ENCODE results near the gene TCAIM. TPM values are rescaled to one million over a fixed set of nuclear protein-coding genes. Genes with fewer than 3 reads are reported as not detected.
"Not testable (repeated sequence)": the region's sequence is repeated elsewhere in the genome, so short reads cannot be mapped to it uniquely, and the experiment has no call there.

TCAIM gene
- total RNA-seq, 2 donors from 2014 or later: 36.2 to 39.7 TPM

DNA sequence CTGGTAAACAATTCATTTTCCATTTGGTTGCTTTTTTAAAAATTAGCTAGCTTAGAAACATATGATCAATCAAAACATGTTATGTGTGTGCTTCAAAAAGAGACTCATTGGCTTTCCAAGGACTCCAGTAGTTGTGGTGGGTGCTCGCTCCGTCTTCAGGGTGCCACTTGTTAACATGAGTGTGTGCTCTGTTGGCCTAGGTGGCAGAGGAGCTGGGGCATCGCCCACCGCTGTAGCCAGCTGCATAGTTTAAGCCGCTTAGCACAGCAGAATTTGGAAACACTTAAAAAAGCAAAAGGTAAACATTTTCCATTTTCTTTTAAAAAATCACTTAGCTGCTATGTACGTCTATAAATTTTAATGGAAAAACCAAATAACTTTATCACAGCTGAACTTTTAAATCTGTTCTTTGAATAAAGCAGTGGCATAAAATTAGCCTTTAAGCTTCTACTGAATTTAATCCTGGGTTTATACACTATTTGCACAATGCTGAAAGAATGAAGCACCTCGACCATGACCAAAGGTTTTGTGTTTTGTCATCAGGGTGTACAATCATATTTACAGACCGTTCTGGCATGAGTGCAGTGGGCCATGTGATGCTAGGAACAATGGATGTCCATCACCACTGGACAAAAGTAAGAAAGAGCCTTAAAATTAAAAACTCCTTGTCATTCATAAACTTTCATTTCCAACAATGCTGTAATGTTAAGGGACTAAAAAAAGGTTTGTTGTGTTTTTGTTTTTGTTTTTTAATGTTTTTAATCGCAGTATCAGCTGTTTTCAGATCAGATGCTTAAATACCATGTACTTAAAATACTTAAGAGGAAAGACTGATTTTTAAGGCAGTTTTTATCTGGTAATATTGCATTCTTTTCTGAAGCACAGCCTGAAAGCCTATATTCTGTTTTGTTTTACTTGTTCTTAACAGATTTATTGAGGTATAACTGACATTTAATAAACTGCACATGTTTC, 57.9 kb downstream of the TCAIM start:
- Histone ChIP-seq H3K27ac (no peak overlapping the region), H3K27me3 (replicated peaks; ENCODE audit: insufficient read depth) (no peaks in the 10 kb centered on the region), H3K9me3 (no peaks in the 10 kb centered on the region), H3K4me1 (replicated peaks) (no peaks in the 10 kb centered on the region), H3K4me3 (no peak overlapping the region), H3K36me3 (no peaks in the 10 kb centered on the region)
- no peak for DNase-seq (ENCODE audit: low spot score)
- 54% methylated on average over 9 of the region's 9 CpGs for WGBS
- intact Hi-C loops (cut with DNase I): no loop called here
- TF ChIP-seq POLR2AphosphoS5 (IDR thresholded peaks at IDR 0.05) (peak; percentile 22), POLR2A (IDR thresholded peaks at IDR 0.05) (no peak)
- TF ChIP-seq, protein P1, sequence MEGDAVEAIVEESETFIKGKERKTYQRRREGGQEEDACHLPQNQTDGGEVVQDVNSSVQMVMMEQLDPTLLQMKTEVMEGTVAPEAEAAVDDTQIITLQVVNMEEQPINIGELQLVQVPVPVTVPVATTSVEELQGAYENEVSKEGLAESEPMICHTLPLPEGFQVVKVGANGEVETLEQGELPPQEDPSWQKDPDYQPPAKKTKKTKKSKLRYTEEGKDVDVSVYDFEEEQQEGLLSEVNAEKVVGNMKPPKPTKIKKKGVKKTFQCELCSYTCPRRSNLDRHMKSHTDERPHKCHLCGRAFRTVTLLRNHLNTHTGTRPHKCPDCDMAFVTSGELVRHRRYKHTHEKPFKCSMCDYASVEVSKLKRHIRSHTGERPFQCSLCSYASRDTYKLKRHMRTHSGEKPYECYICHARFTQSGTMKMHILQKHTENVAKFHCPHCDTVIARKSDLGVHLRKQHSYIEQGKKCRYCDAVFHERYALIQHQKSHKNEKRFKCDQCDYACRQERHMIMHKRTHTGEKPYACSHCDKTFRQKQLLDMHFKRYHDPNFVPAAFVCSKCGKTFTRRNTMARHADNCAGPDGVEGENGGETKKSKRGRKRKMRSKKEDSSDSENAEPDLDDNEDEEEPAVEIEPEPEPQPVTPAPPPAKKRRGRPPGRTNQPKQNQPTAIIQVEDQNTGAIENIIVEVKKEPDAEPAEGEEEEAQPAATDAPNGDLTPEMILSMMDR (IDR thresholded peaks at IDR 0.05): no peak

DNA sequence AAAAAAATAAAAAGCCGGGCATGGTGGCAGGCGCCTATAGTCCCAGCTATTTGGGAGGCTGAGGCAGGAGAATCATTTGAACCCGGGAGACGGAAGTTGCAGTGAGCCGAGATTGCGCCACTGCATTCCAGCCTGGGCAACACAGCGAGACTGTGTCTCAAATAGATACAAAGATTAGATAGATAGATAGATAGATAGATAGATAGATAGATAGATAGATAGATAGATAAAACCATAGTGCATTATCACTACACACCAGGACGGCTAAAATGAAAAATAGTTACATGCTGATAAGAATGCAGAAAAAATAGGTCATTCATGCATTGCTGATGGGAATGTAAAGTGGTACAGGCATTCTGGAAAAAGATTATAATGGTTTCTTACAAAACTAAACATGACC, 59.7 kb downstream of the TCAIM start:
- DNase-seq (ENCODE audit: low spot score); H3K27ac ChIP-seq; H3K4me3 ChIP-seq; H3K36me3 ChIP-seq; H3K9me3 ChIP-seq; intact Hi-C loops (cut with DNase I); H3K4me1 ChIP-seq (replicated peaks); H3K27me3 ChIP-seq (replicated peaks; ENCODE audit: insufficient read depth): not testable (repeated sequence)
- WGBS: 96% methylated on average over 8 of the region's 8 CpGs

DNA sequence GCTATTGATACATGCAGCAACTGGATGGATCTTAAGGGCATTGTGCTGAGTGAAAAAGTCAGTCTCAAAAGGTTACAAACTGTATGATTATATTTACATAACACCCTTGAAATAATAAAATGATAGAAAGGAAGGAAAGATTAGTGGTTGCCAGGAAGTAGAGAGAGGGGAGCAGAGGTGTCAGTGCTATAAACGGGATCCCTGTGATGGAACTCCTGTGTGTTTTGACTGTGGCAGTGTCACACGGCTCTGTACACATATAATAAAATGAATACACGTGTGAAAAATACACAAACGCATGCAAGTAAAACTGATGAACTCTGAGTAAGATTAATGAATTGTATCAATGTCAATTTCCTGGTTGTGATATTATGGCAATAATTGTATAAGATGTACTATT, 60.3 kb downstream of the TCAIM start:
- Histone ChIP-seq H3K4me1 (replicated peaks) (no peaks in the 10 kb centered on the region), H3K36me3 (no peaks in the 10 kb centered on the region), H3K27ac (no peak overlapping the region), H3K4me3 (no peak overlapping the region), H3K27me3 (replicated peaks; ENCODE audit: insufficient read depth) (no peaks in the 10 kb centered on the region), H3K9me3 (no peaks in the 10 kb centered on the region)
- DNase-seq (ENCODE audit: low spot score): no peak
- WGBS: 65% methylated on average over 4 of the region's 4 CpGs
- TF ChIP-seq, protein P1 (IDR thresholded peaks at IDR 0.05): no peak
- TF ChIP-seq POLR2A (IDR thresholded peaks at IDR 0.05): no peak
- no peak for TF ChIP-seq POLR2AphosphoS5 (IDR thresholded peaks at IDR 0.05)
- intact Hi-C loops (cut with DNase I): no loop called here

DNA sequence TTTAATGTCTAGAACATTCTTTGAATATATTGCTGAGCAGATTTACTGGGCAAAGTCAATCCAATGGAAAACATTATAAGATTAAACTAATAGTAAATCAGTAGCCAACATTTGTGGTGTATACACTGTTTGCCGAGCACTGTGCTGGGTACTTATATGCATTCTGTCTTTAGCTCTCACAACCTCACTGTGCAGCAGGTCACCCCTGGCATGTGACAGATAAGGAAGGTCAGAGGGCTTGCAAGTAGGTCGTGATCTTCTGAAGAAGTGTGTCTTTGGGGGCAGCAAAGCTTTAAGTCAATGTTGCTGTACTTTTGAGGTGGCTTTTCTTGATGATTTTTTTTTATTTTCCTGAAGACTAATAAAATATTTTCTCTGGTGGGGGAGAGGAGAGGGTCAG, 62.2 kb downstream of the TCAIM start:
- Histone ChIP-seq H3K36me3 (no peaks in the 10 kb centered on the region), H3K4me3 (no peak overlapping the region), H3K27ac (no peak overlapping the region), H3K9me3 (no peaks in the 10 kb centered on the region), H3K27me3 (replicated peaks; ENCODE audit: insufficient read depth) (no peaks in the 10 kb centered on the region), H3K4me1 (replicated peaks) (no peaks in the 10 kb centered on the region)
- TF ChIP-seq, protein P1 (IDR thresholded peaks at IDR 0.05): no peak
- TF ChIP-seq POLR2A (IDR thresholded peaks at IDR 0.05) (no peak), POLR2AphosphoS5 (IDR thresholded peaks at IDR 0.05) (no peak)
- intact Hi-C loops (cut with DNase I): no loop called here
- DNase-seq (ENCODE audit: low spot score): no peak
- 76% methylated on average over 2 of the region's 2 CpGs for WGBS

DNA sequence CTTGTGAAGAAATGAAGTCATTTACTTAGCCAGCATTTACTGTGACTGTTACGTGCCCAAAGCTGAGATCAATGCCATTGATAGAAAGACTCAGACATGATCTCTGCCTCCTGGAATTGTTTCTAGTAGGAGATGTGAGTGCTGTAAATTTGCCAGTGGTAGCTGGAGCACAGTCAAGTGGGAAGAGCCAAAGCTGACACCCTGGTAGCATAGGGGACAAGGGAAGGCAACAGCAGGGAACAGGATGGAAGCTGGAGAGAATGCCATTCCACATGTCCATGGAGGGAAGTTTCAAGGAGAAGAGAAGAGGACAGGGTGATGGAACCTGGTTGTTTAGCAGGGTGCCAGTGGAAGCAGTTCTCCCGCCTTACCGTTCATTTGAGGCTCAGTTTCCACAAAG, 64.0 kb downstream of the TCAIM start:
- Histone ChIP-seq H3K4me1 (replicated peaks) (no peaks in the 10 kb centered on the region), H3K27ac (no peak overlapping the region), H3K4me3 (no peak overlapping the region), H3K27me3 (replicated peaks; ENCODE audit: insufficient read depth) (no peaks in the 10 kb centered on the region), H3K36me3 (no peaks in the 10 kb centered on the region), H3K9me3 (no peaks in the 10 kb centered on the region)
- WGBS: 96% methylated on average over 3 of the region's 3 CpGs
- intact Hi-C loops (cut with DNase I): no loop called here
- DNase-seq (ENCODE audit: low spot score): no peak
- TF ChIP-seq POLR2A (IDR thresholded peaks at IDR 0.05) (no peak), POLR2AphosphoS5 (IDR thresholded peaks at IDR 0.05) (no peak)
- TF ChIP-seq, protein P1 (IDR thresholded peaks at IDR 0.05): no peak

Data from prostate gland (tissue), 2 donors.